RWPE2 (cell line): Measurements from ENCODE around the gene ECE1.

Source experiments
- ATAC-seq: fragments of 200-7000 bp; cut with Tn5 transposase; 3 replicates; pipeline ENCODE4 v1.9.1; 2021; ENCODE audit warnings: low read depth
- DNase-seq: peaks from one replicate; pipeline ENCODE4 v3.0.0-alpha.2; 2020; ENCODE audit warnings: low spot score
- H3K27ac ChIP-seq: fragments of 450-650 bp; 2 replicates; pipeline ENCODE4 v1.5.1; 2017; ENCODE audit warnings: mild to moderate bottlenecking; ENCODE audit not compliant: poor library complexity, severe bottlenecking
- H3K27me3 ChIP-seq: fragments of 250-450 bp; sonication (Bioruptor Pico); 2 replicates; pipeline ENCODE4 v1.5.1; 2021; ENCODE audit warnings: mild to moderate bottlenecking, moderate library complexity; ENCODE audit not compliant: insufficient read depth, poor library complexity, severe bottlenecking
- H3K36me3 ChIP-seq: fragments of 250-450 bp; sonication (Bioruptor Pico); 2 replicates; pipeline ENCODE4 v1.5.1; 2020; ENCODE audit warnings: low read depth, mild to moderate bottlenecking, moderate library complexity
- H3K4me1 ChIP-seq: fragments of 250-450 bp; sonication (Bioruptor Pico); 2 replicates; pipeline ENCODE4 v1.5.1; 2021; ENCODE audit warnings: mild to moderate bottlenecking, moderate library complexity; ENCODE audit not compliant: insufficient read depth, poor library complexity, severe bottlenecking
- H3K4me3 ChIP-seq: fragments of 250-450 bp; sonication (Bioruptor Pico); 2 replicates; pipeline ENCODE4 v1.5.1; 2021; ENCODE audit warnings: mild to moderate bottlenecking, moderate library complexity; ENCODE audit not compliant: severe bottlenecking
- H3K9me3 ChIP-seq: fragments of 250-450 bp; sonication (Bioruptor Pico); 2 replicates; pipeline ENCODE4 v1.5.1; 2021; ENCODE audit warnings: mild to moderate bottlenecking, moderate library complexity; ENCODE audit not compliant: severe bottlenecking
- CTCF ChIP-seq: fragments of 450-650 bp; IDR thresholded peaks from one replicate; pipeline ENCODE4 v1.5.1; 2017; ENCODE audit warnings: mild to moderate bottlenecking, moderate library complexity; ENCODE audit not compliant: poor library complexity, severe bottlenecking

ECE1 gene

GRCh38 chr1:21295545-21295944, 5.3 kb upstream of the ECE1 start:
- no peak for TF ChIP-seq CTCF
- H3K27me3 ChIP-seq: no peaks in the 10 kb centered on the region
- ATAC-seq: no peak
- peaks cover 23% of the 10 kb centered on the region for H3K4me1 ChIP-seq
- no peaks in the 10 kb centered on the region for H3K9me3 ChIP-seq
- DNase-seq: no peak
- H3K4me3 ChIP-seq: no peak overlapping the region
- no peaks in the 10 kb centered on the region for H3K36me3 ChIP-seq
- H3K27ac ChIP-seq: no peak overlapping the region

- Histone ChIP-seq H3K4me1 (peaks cover 24% of the 10 kb centered on the region), H3K36me3 (no peaks in the 10 kb centered on the region), H3K4me3 (no peak overlapping the region), H3K27ac (no peak overlapping the region), H3K27me3 (no peaks in the 10 kb centered on the region), H3K9me3 (no peaks in the 10 kb centered on the region)
- DNase-seq (no peak), ATAC-seq (no peak)
- TF ChIP-seq CTCF: no peak
Observed at GRCh38 chr1:21295002-21295401, 4.7 kb upstream of the ECE1 start.

DNA sequence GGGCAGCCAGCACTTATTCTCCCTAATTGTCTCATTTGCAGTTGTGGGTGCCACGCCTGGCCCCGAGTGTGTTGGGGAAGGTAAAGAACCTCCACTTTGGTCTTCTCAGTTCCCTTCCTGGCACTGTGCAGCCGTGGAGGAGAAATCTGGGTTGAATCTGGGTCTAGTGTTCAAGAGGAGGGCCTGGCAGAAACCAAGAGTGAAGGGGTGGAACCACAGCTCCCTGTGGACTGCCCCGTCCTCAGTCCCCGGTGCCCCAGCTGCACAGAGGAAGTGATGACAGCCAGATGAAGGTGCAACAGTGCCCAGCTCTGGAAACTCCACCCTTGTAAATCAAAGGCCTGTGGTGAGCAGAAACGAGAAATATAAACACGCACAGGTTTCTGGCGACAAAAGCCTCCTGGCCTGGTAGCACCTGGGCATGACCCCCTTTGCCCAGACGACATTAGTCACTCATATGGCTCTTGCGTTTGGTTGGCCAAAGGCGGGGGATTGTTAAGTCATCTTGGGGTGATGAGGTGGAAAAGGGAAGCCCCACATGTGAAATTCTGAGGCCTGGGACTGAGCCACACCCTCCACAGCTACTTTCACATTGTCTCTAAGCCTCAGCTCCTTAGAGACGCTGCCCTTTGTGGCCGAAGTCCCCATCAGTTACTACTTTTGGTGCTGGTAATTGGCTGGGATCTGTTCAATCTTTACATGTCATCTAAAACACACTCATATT, 4.2 kb upstream of the ECE1 start:
- H3K9me3 ChIP-seq: no peaks in the 10 kb centered on the region
- no peak for TF ChIP-seq CTCF
- no peak for DNase-seq
- H3K4me3 ChIP-seq: no peak overlapping the region
- H3K27ac ChIP-seq: peak overlapping the region; percentile 12
- peaks cover 22% of the 10 kb centered on the region for H3K4me1 ChIP-seq
- no peaks in the 10 kb centered on the region for H3K27me3 ChIP-seq
- no peak for ATAC-seq
- H3K36me3 ChIP-seq: no peaks in the 10 kb centered on the region

GRCh38 chr1:21293537-21294265, 3.4 kb upstream of the ECE1 start:
- no peak for ATAC-seq
- DNase-seq: no peak
- H3K27ac ChIP-seq: peak overlapping the region; percentile 12
- H3K4me1 ChIP-seq: peaks cover 14% of the 10 kb centered on the region
- H3K36me3 ChIP-seq: no peaks in the 10 kb centered on the region
- TF ChIP-seq CTCF: no peak
- H3K4me3 ChIP-seq: no peak overlapping the region
- no peaks in the 10 kb centered on the region for H3K27me3 ChIP-seq
- no peaks in the 10 kb centered on the region for H3K9me3 ChIP-seq
